GM18867 (cell line): Measurements from ENCODE around the gene PPP1R13B.
"Not testable (repeated sequence)": the region's sequence is repeated elsewhere in the genome, so short reads cannot be mapped to it uniquely, and the experiment has no call there.

ENCODE experiments used
- ATAC-seq: cut with Tn5 transposase; IDR thresholded peaks from one replicate; pipeline ENCODE4 v1.9.1; 2021; ENCODE audit warnings: mild to moderate bottlenecking, moderate library complexity; ENCODE audit not compliant: unreplicated experiment

The PPP1R13B gene

DNA sequence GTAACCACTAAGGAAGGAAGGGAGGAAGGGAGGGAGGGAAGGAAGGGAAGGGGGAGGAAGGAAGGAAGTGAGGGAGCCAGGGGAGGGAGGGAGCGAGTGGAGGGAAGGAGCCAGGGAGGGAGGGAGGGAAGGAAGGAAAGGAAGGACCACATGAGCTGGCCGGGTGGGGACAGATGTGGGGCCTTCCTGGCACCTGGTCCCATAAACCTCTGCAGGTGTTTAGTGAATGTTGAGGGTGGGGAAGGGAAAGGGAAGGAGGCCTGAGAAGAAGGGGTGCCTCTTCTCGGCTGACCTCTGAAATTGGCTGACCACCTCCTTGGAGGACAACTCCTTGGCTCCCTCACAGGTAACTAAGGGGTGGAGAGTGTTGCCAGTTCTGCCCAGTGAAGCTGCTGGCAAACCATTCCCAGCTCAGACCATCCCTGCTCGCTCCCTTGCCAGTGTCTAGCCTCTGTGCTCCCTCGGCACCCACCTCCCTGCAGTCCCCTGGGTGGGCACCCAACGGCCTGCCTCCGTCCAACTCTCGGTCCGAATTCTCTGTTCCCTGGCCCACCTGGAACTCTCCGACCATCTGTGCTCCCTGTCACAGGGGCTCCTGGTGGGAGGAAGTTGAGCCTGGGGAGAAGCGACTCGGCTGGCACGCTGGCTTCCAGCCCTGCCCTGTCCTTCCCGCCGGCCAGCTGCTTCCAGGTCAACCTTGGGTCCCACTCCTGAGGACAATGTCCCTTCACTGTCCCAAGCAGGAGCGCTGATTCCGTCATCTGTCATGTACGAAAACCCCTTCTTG is 12.2 kb upstream of the PPP1R13B start:
- no peak for ATAC-seq

DNA sequence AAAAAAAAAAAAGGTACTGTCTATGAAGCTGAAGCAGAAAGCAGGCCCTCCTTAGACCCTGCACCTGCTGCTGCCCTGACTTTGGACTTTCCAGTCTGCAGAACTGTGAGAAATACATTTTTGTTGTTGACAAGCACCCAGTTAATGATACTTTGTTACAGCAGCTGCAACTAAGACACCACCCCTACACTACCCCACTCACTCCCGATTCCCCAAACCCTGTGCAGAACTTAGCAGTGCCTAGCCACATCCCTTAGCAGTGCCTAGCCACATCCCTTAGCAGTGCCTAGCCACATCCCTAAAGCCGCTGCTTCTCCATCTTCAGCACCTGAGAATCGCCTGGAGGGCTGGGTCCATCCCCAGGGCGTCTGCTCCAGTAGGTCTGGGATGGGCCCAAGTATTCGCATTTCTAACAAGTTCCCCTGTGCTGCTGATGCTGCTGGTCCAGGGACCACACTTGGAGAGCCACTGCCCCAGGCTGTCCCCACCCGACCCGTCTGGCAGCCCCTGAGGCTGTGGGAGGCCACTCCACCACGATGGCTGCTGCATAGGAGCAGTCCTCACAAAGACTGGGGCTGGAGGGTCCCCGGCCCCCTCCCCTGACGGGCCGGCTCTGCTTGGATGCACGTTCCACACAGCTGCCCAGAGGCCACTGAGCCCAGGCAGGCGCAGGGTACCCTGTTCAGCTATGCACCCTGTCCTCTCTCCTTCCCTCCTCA is 10.8 kb upstream of the PPP1R13B start:
- ATAC-seq: no peak

DNA sequence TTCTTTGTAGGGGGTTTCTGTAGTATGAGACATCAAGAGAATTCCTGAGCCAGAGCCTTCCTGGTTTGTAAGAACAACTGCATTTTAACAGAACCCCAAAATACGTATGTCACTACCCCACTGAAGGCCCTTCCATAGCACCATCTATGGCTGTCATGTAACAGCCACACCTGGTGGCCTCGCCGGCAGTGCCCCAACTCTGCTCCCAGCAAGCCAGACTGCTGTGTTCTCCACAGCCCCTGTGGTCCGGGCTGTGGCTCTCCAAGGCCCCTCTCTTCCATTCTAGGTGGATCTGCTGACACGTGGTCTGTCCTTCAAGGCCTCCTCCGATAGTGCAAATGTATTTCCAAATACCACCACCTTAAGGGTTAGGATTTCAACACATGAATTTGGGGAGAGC is 9.9 kb upstream of the PPP1R13B start:
- no peak for ATAC-seq

DNA sequence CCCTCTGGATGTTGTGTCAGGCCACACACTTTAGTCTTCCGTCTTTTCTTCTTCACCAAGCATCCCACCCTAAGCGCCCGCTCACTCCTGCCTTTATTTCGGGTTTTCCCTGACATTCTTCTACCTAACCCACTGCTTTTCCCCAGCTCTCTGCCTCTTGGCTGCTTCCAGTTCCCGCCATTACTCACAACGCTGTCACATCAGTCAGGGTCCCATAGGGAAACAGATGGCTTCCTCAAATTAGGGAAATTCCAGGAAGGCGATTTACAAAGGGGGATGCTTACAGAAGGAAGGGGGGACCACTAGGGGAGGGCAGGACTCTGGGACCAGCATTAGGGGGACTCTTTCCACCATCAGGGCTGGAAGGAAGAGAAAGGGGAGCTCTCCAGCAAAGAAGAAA is 9.2 kb upstream of the PPP1R13B start:
- ATAC-seq: no peak

DNA sequence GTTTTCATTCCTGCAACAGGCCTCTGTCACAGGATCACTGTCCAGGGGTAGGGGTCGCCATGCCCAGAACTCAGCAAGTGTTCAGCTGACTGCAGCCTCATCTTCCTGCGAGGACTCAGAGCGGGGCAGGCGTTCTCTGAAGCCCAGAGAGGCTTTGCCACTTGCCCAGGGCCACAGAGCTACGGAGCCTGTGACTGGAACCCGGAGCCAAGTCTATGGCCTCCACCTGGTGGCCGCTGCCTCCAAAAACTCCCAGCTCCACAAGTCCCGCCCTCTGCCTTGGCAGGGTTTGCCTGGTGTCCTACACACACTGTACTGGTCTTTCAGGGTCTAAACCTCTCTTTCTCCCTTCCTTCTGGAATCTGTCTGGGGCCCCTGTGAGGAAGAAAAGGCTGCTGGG is 8.7 kb upstream of the PPP1R13B start:
- no peak for ATAC-seq

DNA sequence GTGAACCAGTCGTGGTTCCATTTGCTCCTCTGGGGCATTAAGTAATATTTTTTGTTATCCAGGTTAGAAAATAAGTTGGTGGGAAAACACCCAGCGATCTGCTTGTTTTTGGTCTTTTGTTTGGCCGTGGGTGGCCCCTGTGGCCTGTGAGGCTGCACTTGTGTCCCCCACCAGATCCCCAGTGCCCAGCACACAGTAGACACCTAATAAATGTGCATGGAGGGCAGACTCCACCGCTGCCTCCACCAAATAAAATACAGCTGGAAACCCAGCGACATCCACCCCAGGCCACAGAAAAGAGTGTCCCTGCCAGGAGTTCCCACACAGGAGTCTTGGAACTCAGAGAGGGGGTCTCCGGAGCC is 8.3 kb upstream of the PPP1R13B start:
- ATAC-seq: no peak

DNA sequence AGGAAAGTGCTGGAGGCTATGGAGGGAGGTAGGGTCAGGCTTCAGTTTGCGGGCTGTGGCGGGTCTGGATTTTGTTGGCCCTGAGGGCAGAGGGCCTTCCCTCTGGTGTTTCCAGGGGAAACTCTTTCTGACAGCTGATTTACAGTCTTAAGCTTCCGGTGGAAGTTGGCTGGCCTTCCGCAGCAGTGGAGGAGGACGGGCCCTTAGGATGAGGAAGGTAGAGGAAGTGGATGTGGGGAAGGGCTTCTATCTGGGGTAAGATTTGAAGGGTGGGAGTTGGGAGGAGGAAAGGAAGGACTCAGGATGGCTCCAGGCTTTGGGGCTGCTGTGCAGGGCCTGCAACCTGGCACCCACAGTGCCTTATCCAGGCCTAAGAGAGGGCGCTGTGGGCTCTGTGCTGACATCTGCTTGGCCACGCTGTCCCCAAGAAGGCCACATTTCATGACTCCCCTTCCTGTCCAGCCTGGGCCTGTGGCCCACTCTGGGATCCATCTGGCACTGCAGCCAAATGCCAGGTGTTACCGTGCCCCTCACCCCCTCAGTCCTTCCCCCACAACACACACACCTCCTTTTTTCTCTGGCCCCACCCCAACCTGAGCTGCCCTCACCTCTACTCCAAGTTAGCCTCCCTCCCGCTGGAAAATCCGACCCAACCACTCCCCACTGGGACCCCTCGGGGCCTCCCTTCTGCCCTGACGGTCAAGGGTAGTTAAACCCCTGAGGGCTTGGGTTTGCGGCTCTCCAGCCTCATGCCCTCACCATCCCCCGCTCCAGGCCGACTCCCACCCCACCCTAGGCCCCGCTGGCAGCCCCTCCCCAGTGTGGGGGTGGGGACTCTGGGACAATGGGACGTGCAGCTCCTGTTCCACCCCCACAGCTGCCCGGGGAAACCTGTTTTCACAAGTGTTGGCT is 7.7 kb upstream of the PPP1R13B start:
- ATAC-seq: no peak

DNA sequence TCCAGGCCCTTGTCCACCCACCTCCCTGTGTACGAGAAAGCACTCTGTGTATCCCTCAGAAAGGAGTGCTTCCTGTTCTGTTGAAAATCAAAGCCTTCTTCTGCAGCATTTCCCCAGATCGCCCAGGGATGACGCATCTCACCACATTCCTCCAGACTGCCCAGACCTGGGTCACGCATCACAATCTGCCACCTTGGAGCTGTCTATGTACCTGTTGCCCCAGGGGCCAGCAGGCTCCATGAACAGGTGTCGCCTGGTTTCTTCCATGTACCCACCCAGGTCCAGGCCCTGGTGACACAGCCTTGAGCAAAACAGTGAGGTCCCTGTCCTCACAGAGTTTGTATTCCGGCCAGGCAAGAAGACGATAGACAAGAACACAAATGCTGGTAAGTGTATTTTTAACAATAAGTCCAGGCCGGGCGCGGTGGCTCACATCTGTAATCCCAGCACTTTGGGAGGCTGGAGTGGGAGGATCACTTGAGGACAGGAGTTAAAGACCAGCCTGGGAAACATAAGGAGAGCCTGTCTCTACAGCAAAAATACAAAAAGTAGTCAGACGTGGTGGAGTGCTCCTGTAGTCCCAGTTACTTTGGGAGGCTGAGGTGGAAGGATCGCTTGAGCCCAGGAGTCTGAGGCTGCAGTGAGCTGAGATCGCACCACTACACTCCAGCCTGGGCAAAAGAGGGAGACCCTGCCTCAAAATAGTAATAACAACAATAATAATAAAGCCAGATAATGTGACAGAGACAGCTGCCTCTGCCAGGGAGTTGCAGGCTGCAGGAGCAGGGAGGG is 6.8 kb upstream of the PPP1R13B start:
- ATAC-seq: no peak

DNA sequence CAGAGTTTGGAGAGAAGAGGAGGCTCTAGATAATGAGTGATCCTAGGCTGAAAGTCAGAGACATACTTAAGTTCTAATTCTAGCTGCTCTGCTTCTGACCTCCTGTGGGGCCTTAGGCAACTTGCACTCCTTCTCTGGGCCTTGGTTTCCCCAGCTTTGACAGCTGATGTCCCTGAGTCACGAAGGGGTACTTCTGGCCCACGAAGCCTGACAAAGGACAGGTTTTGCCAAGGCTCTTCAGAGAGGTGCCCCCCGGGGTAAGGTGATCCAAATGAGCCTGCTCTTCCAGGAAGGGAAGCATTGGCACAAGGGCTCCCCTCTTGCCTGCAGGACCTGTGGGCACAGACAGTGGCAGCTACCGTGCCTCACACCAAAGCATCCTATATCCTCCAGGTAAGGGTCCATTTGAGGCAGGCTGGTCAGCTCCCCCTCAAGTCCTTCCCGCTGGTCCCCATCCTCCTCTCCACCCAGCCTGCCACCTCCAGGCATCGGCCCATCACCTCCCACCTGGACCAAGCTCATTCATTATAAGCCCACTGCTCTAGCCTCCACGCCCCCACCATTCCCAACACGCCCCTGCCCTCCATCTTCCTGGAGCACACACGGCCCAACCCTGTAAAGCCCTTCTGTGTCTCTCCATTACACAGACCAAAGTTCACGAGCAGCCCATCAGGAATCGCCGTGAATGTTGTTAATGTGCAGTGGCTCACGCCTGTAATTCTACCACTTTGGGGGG is 1.9 kb upstream of the PPP1R13B start:
- ATAC-seq: no peak

DNA sequence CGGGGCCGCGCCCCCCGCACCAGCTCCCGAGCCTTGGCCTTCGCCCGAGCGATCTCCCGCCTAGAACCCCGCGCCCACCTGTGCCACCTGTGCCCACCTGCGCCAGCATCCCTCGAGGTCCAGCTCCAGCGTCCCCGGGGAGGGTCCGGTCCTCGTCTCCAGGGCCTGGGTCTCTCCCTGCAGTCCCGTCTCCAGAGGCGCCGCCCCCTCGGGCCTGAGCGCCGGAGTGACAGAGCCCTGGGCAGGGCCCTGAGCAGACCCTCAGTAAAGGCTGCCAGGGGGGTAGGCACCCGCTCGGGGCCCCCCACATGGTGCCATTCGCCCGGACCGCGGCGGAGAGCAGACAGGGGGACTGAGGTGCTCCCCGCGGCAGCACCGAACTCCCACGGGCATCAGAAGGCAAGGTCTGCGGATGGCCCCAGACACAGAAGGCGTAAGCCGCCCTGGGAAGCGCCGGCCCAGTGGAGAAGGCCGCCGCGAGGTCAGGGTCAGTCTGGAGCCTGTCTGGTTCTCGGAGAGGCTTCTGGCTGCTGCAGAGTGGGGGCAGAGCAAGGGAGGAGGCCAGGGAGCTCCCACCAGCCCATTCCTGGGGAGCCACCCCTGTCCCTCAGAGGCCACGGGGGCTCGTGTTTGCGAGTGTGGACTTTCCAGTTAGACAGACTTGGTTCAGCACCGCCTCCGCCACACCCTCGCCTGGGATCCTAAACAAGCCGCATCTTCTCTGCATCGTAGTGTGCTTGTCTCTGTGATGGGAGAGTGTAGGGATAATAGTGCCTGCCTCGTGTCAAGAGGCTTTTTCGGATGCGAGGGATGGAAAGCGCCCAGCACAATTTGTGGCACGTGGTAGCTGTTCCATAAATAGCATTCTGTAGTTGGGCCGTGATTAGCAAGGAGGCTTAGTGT is 1.1 kb upstream of the PPP1R13B start:
- no peak for ATAC-seq

DNA sequence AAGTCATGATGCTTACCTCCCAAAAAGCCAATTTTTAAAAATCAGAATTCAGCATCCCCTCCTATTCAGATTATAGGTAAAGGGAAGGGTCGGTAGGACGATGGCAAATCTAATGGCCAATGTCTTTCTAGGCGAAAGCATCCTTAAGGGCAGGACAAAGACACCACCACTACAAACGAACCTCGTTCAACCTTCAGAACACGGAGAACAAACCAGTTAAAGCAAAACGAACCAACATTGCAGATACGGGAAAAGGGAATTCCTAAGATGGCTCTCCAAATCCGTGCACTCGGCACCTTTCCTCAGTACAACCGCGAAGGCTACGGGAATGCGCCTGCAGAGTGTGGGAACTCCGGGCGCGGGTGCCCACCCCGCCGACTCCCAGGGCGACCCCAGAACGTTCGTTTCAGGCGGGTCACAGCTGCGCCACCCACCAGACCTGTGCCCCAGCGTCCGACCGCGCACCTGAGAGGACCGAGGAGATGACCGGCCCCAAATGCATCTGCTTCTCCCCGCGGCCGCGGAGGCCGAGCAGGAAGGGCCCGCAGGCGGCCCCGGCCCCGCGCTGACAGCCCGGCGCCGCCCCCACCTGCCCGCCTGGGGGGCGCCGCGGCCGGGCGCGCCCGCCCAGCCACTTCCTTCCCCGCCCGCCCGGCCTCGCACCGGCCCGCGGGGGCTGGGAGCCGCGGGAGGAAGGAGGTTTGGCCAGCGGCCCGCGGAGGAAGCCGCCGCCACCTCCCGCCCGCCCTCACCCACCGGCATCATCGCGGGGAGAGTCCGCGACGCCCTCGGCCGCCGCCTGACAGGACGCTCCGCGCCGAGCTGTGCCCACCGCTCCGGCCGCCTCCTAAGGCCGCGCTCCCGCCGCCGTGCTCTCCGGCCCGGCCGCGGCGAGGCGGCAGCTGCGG is 578 bp downstream of the PPP1R13B start:
- ATAC-seq: peak; percentile 27

DNA sequence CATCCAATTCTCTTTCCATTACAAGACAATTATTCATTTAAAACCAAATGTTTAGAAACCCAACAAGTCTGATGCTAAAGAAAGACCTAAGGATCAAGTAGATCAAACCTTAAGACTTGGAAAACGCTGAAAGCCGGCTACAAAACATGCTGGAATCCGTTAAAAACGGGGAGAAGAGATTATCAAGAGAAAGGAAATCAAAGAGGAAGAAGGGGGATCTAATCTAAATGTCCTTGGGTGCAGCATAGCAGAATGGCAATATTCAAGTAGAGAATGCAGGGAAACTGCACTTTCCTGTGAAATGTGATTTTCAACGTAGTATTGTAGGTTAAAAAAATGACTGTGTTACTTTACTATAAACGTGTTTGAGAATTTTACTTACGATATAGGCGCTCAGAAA is 1.3 kb downstream of the PPP1R13B start:
- no peak for ATAC-seq

DNA sequence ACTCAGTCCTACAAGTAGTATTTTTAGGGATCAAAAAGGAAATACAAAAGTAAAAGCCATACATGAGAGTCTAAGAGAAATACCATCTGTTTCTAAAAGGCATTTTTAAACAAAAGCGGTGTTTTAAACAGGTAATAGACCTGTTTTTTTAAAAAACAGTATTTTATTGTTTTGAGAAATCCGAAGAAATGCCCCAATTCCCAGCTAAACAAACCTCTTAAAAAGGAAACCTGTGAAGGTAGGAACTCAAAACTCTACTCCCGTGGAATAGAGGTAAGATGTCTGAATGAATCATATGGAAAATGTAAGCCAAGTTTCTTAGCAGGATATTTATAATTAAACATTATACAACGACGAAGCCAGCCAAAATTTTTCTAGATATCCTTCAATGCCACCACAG is 2.0 kb downstream of the PPP1R13B start:
- no peak for ATAC-seq

DNA sequence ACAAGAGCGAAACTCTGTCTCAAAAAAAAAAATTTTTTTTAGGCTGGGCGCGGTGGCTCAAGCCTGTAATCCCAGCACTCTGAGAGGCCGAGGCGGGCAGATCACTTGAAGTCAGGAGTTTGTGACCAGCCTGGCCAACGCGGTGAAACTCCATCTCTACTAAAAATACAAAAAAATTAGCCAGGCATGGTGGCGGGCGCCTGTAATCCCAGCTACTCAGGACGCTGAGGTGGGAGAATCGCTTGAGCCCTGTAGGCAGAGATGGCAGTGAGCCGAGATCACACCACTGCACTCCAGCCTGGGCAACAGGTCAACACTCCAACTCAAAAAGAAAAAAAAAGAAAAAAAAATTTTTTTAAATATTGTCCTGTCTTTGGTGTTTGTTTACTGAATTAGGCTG is 6.1 kb downstream of the PPP1R13B start:
- ATAC-seq: not testable (repeated sequence)

DNA sequence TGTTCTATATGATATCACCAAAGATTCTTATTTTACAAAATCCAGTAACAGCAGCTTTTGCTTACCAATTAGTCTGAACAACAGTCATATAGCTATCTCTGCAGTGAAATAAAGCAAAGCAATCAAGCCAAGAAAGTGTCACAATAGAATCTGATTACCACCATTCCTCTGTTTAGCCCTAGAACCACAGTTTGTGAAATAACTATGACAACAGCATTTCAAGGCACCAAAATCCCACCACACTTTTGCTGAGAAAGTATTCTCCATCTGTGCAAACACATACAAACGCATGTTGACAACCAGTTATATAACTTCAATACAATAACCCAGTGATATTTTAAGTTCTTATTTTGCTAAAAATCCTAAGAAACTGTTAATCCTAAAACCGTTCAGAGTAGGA is 7.4 kb downstream of the PPP1R13B start:
- ATAC-seq: no peak

DNA sequence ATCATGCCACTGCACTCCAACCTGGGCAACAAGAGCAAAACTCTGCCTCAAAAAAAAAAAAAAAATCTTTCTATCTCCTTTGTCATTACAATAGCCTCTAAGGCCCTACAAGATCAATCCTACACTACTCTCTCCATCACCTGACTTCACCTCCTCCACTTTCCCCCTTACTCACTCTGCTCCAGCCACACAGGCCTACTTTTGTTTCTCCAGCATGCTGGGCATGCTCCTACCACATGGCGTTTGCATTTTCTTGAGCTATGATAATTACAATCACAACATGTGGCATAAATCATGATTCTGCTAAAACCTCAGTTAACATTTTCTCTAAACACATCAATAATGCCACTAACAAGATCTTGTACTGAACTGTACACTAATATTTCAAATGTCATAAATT is 7.8 kb downstream of the PPP1R13B start:
- ATAC-seq: no peak

DNA sequence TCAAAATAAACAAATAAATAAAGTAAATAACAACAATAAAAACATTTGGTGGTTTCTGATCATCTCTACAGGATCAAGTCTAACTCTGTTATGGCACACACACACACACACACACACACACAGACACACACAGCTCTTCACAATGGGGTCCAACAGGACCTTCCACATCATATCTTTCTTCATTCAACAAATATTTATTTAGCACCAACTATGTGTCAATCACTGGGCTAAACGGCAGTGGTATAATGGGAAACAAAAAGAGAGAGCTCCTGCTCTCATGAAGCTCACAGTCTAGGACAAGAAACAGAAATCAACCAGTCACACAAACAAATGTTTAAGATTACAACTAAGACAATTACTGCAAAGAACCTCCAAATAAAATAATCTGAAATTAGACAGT is 9.3 kb downstream of the PPP1R13B start:
- no peak for ATAC-seq
